ENCODE results near the gene LETM1. TPM values are rescaled to one million over a fixed set of nuclear protein-coding genes. Genes with fewer than 3 reads are reported as not detected.

LETM1 gene
- total and polyA plus RNA-seq, 2 of the 8 experiments (the other 6 are each of a cell fraction or from before 2014, with no cell fraction given), result 19.8 to 50.1 TPM

- 0 out of 2 replicates have a peak, but pooled peaks have one; percentile 34 for TF ChIP-seq FOSL1 (IDR thresholded peaks at IDR 0.05; ENCODE audit: insufficient read depth, low read depth, low read length)
Observed at GRCh38 chr4:1856071-1856942, at the start of gene LETM1 (continued).
